ENCODE measurements around the gene LMNA. TPM values are rescaled to one million over a fixed set of nuclear protein-coding genes. Genes with fewer than 3 reads are reported as not detected.

The LMNA gene
- total and polyA plus RNA-seq, 8 donors: 73.5 to 437 (median 106) TPM

DNA sequence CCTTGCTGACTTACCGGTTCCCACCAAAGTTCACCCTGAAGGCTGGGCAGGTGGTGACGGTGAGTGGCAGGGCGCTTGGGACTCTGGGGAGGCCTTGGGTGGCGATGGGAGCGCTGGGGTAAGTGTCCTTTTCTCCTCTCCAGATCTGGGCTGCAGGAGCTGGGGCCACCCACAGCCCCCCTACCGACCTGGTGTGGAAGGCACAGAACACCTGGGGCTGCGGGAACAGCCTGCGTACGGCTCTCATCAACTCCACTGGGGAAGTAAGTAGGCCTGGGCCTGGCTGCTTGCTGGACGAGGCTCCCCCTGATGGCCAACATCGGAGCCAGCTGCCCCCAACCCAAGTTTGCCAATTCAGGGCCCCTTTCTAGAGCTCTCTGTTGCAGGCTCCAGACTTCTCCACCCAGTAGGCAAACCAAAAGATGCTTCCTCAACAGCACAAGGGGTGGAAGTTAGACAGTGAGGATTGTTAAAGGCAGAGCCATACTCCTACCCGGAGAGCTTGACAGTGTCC, 22.5 kb downstream of the LMNA start:
- Histone ChIP-seq H3K27ac (no peak overlapping the region), H3K4me3 (no peak overlapping the region), H3K9me3 (no peaks in the 10 kb centered on the region), H3K4me1 (no peaks in the 10 kb centered on the region), H3K27me3 (no peaks in the 10 kb centered on the region), H3K36me3 (peaks cover 21 to 79% of the 10 kb centered on the region in 2 donors)
- intact Hi-C loops (cut with DNase I): loop anchor here in 1 of 2 donors (5.0 kb wide), 1 partner anchor 90 kb away; no protein-coding TSS in a partner anchor
- ATAC-seq (no peak), DNase-seq (no peak)
- TF ChIP-seq, protein P1, sequence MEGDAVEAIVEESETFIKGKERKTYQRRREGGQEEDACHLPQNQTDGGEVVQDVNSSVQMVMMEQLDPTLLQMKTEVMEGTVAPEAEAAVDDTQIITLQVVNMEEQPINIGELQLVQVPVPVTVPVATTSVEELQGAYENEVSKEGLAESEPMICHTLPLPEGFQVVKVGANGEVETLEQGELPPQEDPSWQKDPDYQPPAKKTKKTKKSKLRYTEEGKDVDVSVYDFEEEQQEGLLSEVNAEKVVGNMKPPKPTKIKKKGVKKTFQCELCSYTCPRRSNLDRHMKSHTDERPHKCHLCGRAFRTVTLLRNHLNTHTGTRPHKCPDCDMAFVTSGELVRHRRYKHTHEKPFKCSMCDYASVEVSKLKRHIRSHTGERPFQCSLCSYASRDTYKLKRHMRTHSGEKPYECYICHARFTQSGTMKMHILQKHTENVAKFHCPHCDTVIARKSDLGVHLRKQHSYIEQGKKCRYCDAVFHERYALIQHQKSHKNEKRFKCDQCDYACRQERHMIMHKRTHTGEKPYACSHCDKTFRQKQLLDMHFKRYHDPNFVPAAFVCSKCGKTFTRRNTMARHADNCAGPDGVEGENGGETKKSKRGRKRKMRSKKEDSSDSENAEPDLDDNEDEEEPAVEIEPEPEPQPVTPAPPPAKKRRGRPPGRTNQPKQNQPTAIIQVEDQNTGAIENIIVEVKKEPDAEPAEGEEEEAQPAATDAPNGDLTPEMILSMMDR (IDR thresholded peaks at IDR 0.05): no peak

DNA sequence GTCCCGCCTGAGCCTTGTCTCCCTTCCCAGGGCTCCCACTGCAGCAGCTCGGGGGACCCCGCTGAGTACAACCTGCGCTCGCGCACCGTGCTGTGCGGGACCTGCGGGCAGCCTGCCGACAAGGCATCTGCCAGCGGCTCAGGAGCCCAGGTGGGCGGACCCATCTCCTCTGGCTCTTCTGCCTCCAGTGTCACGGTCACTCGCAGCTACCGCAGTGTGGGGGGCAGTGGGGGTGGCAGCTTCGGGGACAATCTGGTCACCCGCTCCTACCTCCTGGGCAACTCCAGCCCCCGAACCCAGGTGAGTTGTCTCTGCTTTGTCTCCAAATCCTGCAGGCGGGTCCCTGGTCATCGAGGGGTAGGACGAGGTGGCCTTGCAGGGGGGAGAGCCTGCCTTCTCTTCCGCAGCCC, 24.0 kb downstream of the LMNA start:
- TF ChIP-seq, protein P1 (IDR thresholded peaks at IDR 0.05): no peak
- Histone ChIP-seq H3K9me3 (no peaks in the 10 kb centered on the region), H3K27me3 (no peaks in the 10 kb centered on the region), H3K27ac (no peak overlapping the region), H3K36me3 (peaks cover 21 to 64% of the 10 kb centered on the region in 2 donors), H3K4me1 (no peaks in the 10 kb centered on the region), H3K4me3 (no peak overlapping the region)
- ATAC-seq (no peak), DNase-seq (no peak)
- intact Hi-C loops (cut with DNase I): loop anchor here in 1 of 2 donors (5.0 kb wide), 1 partner anchor 89 kb away; no protein-coding TSS in a partner anchor

DNA sequence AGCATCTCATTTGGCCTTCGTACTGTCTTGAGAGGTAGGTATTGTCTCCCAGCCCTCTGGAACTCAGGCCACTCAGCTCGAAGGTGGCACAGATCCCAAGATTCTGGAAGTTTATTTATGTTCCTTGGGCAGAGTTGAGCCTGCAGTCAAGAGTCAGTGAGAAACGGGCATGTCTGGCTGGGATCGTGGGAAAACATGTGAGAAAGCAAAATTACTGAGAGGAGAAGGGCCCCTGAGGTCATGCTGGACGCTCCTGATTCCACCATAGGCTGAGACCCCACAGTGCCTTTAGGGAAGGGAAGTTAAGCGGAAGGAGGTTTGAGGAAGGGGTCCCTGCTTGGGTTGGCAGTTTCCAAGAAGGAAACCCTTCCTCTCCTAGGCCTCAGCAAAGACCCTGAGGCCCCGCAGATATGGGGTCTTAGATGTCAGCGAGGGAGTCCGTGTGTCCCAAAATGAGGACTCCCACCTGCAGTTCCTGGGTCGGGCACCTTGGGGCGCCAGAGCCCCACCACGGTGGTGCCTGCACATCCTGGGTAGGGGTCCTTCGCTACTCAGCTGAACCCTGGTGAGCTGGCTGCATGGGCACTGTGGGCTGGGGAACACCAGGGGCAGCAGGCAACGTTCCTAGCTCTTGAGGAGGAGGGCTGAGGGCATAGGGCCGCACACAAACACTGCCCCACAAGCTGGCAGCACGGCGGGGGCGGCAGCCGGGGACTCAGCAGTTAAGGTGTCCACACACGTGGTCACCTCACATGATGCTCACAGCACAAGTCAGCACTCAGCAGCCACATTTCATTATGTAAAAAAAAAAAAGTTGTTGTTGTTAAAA, 26.6 kb downstream of the LMNA start:
- DNase-seq (no peak), ATAC-seq (peak; percentile 32)
- intact Hi-C loops (cut with DNase I): no loop called here
- H3K4me3 ChIP-seq: no peak overlapping the region
- peaks cover under 1 to 3% of the 10 kb centered on the region in 2 donors for H3K4me1 ChIP-seq
- no peak overlapping the region for H3K27ac ChIP-seq
- TF ChIP-seq, protein P1 (IDR thresholded peaks at IDR 0.05): peak; percentile 45 to 48
- peaks cover 7 to 38% of the 10 kb centered on the region in 2 donors for H3K36me3 ChIP-seq
- H3K9me3 ChIP-seq: no peaks in the 10 kb centered on the region
- no peaks in the 10 kb centered on the region for H3K27me3 ChIP-seq

DNA sequence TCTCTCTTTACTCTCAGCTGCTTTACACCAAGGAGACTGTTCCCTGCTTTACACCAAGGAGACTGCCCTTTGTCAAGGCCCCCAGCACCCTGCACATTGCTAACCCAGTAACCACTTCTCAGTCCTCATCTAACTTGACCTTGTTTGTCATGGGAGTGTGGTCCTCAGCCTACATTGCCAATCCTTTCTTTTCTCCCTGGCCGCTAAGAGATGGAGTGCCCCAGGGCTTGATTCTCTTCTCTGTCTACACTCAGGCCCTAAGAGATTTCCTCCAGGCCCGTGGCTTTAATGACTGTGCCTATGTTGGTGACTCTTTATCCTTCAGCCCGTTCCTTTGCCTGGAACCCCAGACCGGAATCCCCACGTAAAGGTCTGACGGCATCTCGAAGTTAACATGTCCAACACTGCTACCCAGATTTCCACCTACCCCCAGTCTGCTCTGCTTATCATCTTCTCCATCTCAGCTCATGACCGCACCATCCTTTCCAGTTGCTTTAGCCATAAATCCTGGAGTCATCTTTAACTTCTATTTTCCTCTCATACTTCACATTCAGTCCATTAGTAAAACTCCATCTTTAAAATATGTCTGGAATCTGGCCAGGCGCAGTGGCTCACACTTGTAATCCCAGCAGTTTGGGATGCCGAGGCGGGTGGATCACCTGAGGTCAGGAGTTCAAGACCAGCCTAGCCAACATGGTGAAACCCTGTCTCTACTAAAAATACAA, 29.4 kb downstream of the LMNA start:
- TF ChIP-seq, protein P1 (IDR thresholded peaks at IDR 0.05): no peak
- DNase-seq: no peak
- peaks cover 10 to 32% of the 10 kb centered on the region in 2 donors for H3K4me1 ChIP-seq

More for the DNA sequence above, 29.4 kb downstream of the LMNA start:
- H3K9me3 ChIP-seq: no peaks in the 10 kb centered on the region
- no peak for ATAC-seq
- no peaks in the 10 kb centered on the region for H3K27me3 ChIP-seq
- H3K4me3 ChIP-seq: no peak overlapping the region
- peaks cover 0 to 10% of the 10 kb centered on the region in 2 donors for H3K36me3 ChIP-seq
- no peak overlapping the region for H3K27ac ChIP-seq
- intact Hi-C loops (cut with DNase I): no loop called here

All from left lung (tissue), 10 donors.